ENCODE measurements around the gene FHAD1. TPM values are rescaled to one million over a fixed set of nuclear protein-coding genes. Genes with fewer than 3 reads are reported as not detected.

FHAD1 gene
- total and polyA plus RNA-seq, 8 donors = 0.75 to 5.5 (median 2.1) TPM

- intact Hi-C loops (cut with DNase I) = no loop called here
- Histone ChIP-seq H3K4me1 (peaks cover 4 to 13% (median 12%) of the 10 kb centered on the region in 3 donors), H3K27ac (peak overlapping the region; percentile 13 to 77 (median 66)), H3K27me3 (no peaks in the 10 kb centered on the region), H3K36me3 (no peaks in the 10 kb centered on the region), H3K9me3 (no peaks in the 10 kb centered on the region), H3K4me3 (peak overlapping the region in 3 of 4 donors; percentile 38 to 51 (median 46))
- peak in 1 of 6 donors; percentile 56 for DNase-seq
- FAIRE-seq = no peak
- no peak for TF ChIP-seq CTCF (IDR thresholded peaks at IDR 0.05)
- 44 to 47% methylated on average over 6 of the region's 6 CpGs for WGBS, 2 donors
- ATAC-seq = peak; percentile 1 to 21 (median 12)
Observed at GRCh38 chr1:15441247-15441646, 194.2 kb downstream of the FHAD1 start.

GRCh38 chr1:15442119-15442518, 195.1 kb downstream of the FHAD1 start:
- 45 to 48% methylated on average over 8 of the region's 8 CpGs for WGBS, 2 donors
- ATAC-seq = no peak

GRCh38 chr1:15442759-15443158, 195.7 kb downstream of the FHAD1 start:
- H3K36me3 ChIP-seq = no peaks in the 10 kb centered on the region
- no peak for TF ChIP-seq CTCF (IDR thresholded peaks at IDR 0.05)
- peak overlapping the region in 3 of 4 donors; percentile 19 to 51 (median 46) for H3K4me3 ChIP-seq
- no peak for DNase-seq
- H3K27ac ChIP-seq = peak overlapping the region in 2 of 4 donors; percentile 50
- FAIRE-seq = no peak
- H3K9me3 ChIP-seq = no peaks in the 10 kb centered on the region
- ATAC-seq = no peak
- H3K4me1 ChIP-seq = peaks cover 0 to 7% (median 0%) of the 10 kb centered on the region in 3 donors
- intact Hi-C loops (cut with DNase I) = no loop called here
- H3K27me3 ChIP-seq = no peaks in the 10 kb centered on the region
- 45 to 51% methylated on average over 5 of the region's 5 CpGs for WGBS, 2 donors

More at GRCh38 chr1:15442119-15442518, 195.1 kb downstream of the FHAD1 start:
- H3K27me3 ChIP-seq = no peaks in the 10 kb centered on the region
- intact Hi-C loops (cut with DNase I) = no loop called here
- H3K36me3 ChIP-seq = no peaks in the 10 kb centered on the region
- no peak for TF ChIP-seq CTCF (IDR thresholded peaks at IDR 0.05)
- H3K4me3 ChIP-seq = peak overlapping the region in 3 of 4 donors; percentile 19 to 51 (median 46)
- H3K9me3 ChIP-seq = no peaks in the 10 kb centered on the region
- no peak for FAIRE-seq
- H3K4me1 ChIP-seq = peaks cover 2 to 12% (median 5%) of the 10 kb centered on the region in 3 donors
- H3K27ac ChIP-seq = peak overlapping the region in 2 of 4 donors; percentile 50
- DNase-seq = peak in 1 of 6 donors; percentile 71

GRCh38 chr1:15443281-15443680, 196.3 kb downstream of the FHAD1 start:
- H3K4me1 ChIP-seq = peaks cover 0 to 4% (median 0%) of the 10 kb centered on the region in 3 donors
- TF ChIP-seq CTCF (IDR thresholded peaks at IDR 0.05) = no peak
- intact Hi-C loops (cut with DNase I) = no loop called here
- H3K36me3 ChIP-seq = no peaks in the 10 kb centered on the region
- FAIRE-seq (no peak), ATAC-seq (no peak), DNase-seq (peak in 1 of 6 donors; percentile 69)
- no peaks in the 10 kb centered on the region for H3K9me3 ChIP-seq
- no peak overlapping the region for H3K4me3 ChIP-seq
- H3K27me3 ChIP-seq = no peaks in the 10 kb centered on the region
- H3K27ac ChIP-seq = peak overlapping the region in 1 of 4 donors; percentile 50
- 42 to 50% methylated on average over 5 of the region's 5 CpGs for WGBS, 2 donors

All from pancreas (tissue), 10 donors.